ENCODE results near the gene NTM. TPM values are rescaled to one million over a fixed set of nuclear protein-coding genes. Genes with fewer than 3 reads are reported as not detected.

NTM gene
- total RNA-seq, 1 donor from 2014 or later = 92.1 TPM

GRCh38 chr11:132033051-132033450 is 662.6 kb downstream of the NTM start:
- TF ChIP-seq CTCF (IDR thresholded peaks at IDR 0.05) = no peak
- Mint-ChIP-seq H3K4me1 (ENCODE audit: low read depth) (peaks cover 80% of the 10 kb centered on the region), H3K36me3 (ENCODE audit: low read depth) (no peaks in the 10 kb centered on the region), H3K4me3 (ENCODE audit: unreplicated experiment) (no peak overlapping the region), H3K9me3 (ENCODE audit: low read depth) (no peaks in the 10 kb centered on the region), H3K27ac (ENCODE audit: unreplicated experiment) (peak overlapping the region; percentile 66), H3K27me3 (ENCODE audit: low read depth) (no peaks in the 10 kb centered on the region)
- DNase-seq (ENCODE audit: low spot score) = no peak

GRCh38 chr11:132035228-132035627 is 664.8 kb downstream of the NTM start:
- peak overlapping the region; percentile 38 for H3K27ac Mint-ChIP-seq (ENCODE audit: unreplicated experiment)
- no peaks in the 10 kb centered on the region for H3K36me3 Mint-ChIP-seq (ENCODE audit: low read depth)
- peaks cover 84% of the 10 kb centered on the region for H3K4me1 Mint-ChIP-seq (ENCODE audit: low read depth)
- no peak for TF ChIP-seq CTCF (IDR thresholded peaks at IDR 0.05)
- H3K27me3 Mint-ChIP-seq (ENCODE audit: low read depth) = no peaks in the 10 kb centered on the region
- DNase-seq (ENCODE audit: low spot score) = no peak
- H3K9me3 Mint-ChIP-seq (ENCODE audit: low read depth) = no peaks in the 10 kb centered on the region
- H3K4me3 Mint-ChIP-seq (ENCODE audit: unreplicated experiment) = no peak overlapping the region

GRCh38 chr11:132035766-132036165 is 665.4 kb downstream of the NTM start:
- H3K4me3 Mint-ChIP-seq (ENCODE audit: unreplicated experiment) = no peak overlapping the region
- peaks cover 79% of the 10 kb centered on the region for H3K4me1 Mint-ChIP-seq (ENCODE audit: low read depth)
- H3K9me3 Mint-ChIP-seq (ENCODE audit: low read depth) = no peaks in the 10 kb centered on the region
- DNase-seq (ENCODE audit: low spot score) = no peak
- no peaks in the 10 kb centered on the region for H3K27me3 Mint-ChIP-seq (ENCODE audit: low read depth)
- no peaks in the 10 kb centered on the region for H3K36me3 Mint-ChIP-seq (ENCODE audit: low read depth)
- H3K27ac Mint-ChIP-seq (ENCODE audit: unreplicated experiment) = peak overlapping the region; percentile 1
- no peak for TF ChIP-seq CTCF (IDR thresholded peaks at IDR 0.05)

- Mint-ChIP-seq H3K27me3 (ENCODE audit: low read depth) (no peaks in the 10 kb centered on the region), H3K4me1 (ENCODE audit: low read depth) (peaks cover 78% of the 10 kb centered on the region), H3K4me3 (ENCODE audit: unreplicated experiment) (no peak overlapping the region), H3K27ac (ENCODE audit: unreplicated experiment) (peak overlapping the region; percentile 1), H3K9me3 (ENCODE audit: low read depth) (no peaks in the 10 kb centered on the region), H3K36me3 (ENCODE audit: low read depth) (no peaks in the 10 kb centered on the region)
- no peak for DNase-seq (ENCODE audit: low spot score)
- no peak for TF ChIP-seq CTCF (IDR thresholded peaks at IDR 0.05)
These were observed 665.8 kb downstream of the NTM start for GRCh38 chr11:132036220-132036619.

- Mint-ChIP-seq H3K27ac (ENCODE audit: unreplicated experiment) (peak overlapping the region; percentile 20), H3K36me3 (ENCODE audit: low read depth) (no peaks in the 10 kb centered on the region), H3K9me3 (ENCODE audit: low read depth) (no peaks in the 10 kb centered on the region), H3K27me3 (ENCODE audit: low read depth) (no peaks in the 10 kb centered on the region), H3K4me1 (ENCODE audit: low read depth) (peaks cover 77% of the 10 kb centered on the region), H3K4me3 (ENCODE audit: unreplicated experiment) (no peak overlapping the region)
- DNase-seq (ENCODE audit: low spot score) = no peak
- TF ChIP-seq CTCF (IDR thresholded peaks at IDR 0.05) = no peak
These were observed 666.5 kb downstream of the NTM start for GRCh38 chr11:132036746-132037466.
